HEK293 (cell line): ENCODE results near the gene DDX43.

Experiments
- CTCF ChIA-PET: fragments of 350-600 bp; formaldehyde crosslinking; extraction: SDS; loops from one replicate; lab custom pipeline; 2021; ENCODE audit warnings: antibody characterized with exemption; lab: Yijun Ruan, JAX
- POLR2A ChIA-PET: fragments of 300-600 bp; formaldehyde crosslinking; extraction: SDS; loops from one replicate; lab custom pipeline; 2020; ENCODE audit warnings: antibody characterized with exemption, inconsistent platforms; lab: Yijun Ruan, JAX
- H3K27ac ChIP-seq: fragments of 200-500 bp; sonication (Bioruptor generic); 2 replicates; pipeline ENCODE4 v1.5.1; 2014; ENCODE audit warnings: low read depth, low read length, control low read depth, inconsistent platforms; ENCODE audit errors: extremely low read depth
- H3K36me3 ChIP-seq, 2 experiments: fragments of 200-500 bp in 1 of 2; sonication (Bioruptor generic) in 1 of 2; 1 replicate in 1 of 2; 2 replicates in 1 of 2; pipeline ENCODE4 v1.5.1; 2014 to 2017; ENCODE audit warnings: inconsistent platforms in 2 of 2, low read length in 2 of 2; ENCODE audit not compliant: control insufficient read depth in 2 of 2, insufficient read depth in 1 of 2
- H3K4me1 ChIP-seq: fragments of 200-500 bp; sonication (Bioruptor generic); 2 replicates; pipeline ENCODE4 v1.5.1; 2014; ENCODE audit warnings: mild to moderate bottlenecking, low read length, inconsistent platforms; ENCODE audit not compliant: control insufficient read depth, insufficient read depth
- H3K4me3 ChIP-seq: 2 replicates; pipeline ENCODE4 v1.5.1; 2011; ENCODE audit warnings: low read depth, mild to moderate bottlenecking, control low read depth, low read length, moderate library complexity
- H3K9me3 ChIP-seq: fragments of 200-500 bp; sonication (Bioruptor generic); 2 replicates; pipeline ENCODE4 v1.5.1; 2014; ENCODE audit warnings: low read depth, low read length, inconsistent platforms; ENCODE audit not compliant: control insufficient read depth, insufficient read depth
- MEIS1 ChIP-seq: sonication (generic); formaldehyde crosslinking; IDR thresholded peaks from 2 replicates; pipeline ENCODE4 v1.8.1; 2022; ENCODE audit warnings: missing genetic modification reagents, mild to moderate bottlenecking, borderline replicate concordance
- REST ChIP-seq: fragments of 450-650 bp; formaldehyde crosslinking; IDR thresholded peaks from 2 replicates; pipeline ENCODE4 v1.5.1; 2016; ENCODE audit warnings: missing biosample characterization, missing genetic modification characterization
- SP7 ChIP-seq: fragments of 450-650 bp; formaldehyde crosslinking; IDR thresholded peaks from 2 replicates; pipeline ENCODE4 v1.5.1; 2016; ENCODE audit warnings: missing biosample characterization, missing genetic modification characterization
- TCF7L2 ChIP-seq: IDR thresholded peaks from 2 replicates; pipeline ENCODE4 v1.6.1; 2011; ENCODE audit warnings: low read depth, mild to moderate bottlenecking, inconsistent platforms, low read length, moderate library complexity, borderline replicate concordance
- ZNF157 ChIP-seq: fragments of 450-650 bp; formaldehyde crosslinking; IDR thresholded peaks from 2 replicates; pipeline ENCODE4 v1.5.1; 2016; ENCODE audit warnings: missing biosample characterization, missing genetic modification characterization
- ZNF280C ChIP-seq: fragments of 450-650 bp; formaldehyde crosslinking; IDR thresholded peaks from 2 replicates; pipeline ENCODE4 v1.5.1; 2016; ENCODE audit warnings: missing biosample characterization, missing genetic modification characterization
- ZNF433 ChIP-seq: fragments of 450-650 bp; formaldehyde crosslinking; IDR thresholded peaks from 2 replicates; pipeline ENCODE4 v1.5.1; 2016; ENCODE audit warnings: missing biosample characterization, missing genetic modification characterization, low read depth
- ZNF510 ChIP-seq: fragments of 450-650 bp; formaldehyde crosslinking; IDR thresholded peaks from 2 replicates; pipeline ENCODE4 v1.5.1; 2018; ENCODE audit warnings: mild to moderate bottlenecking, missing genetic modification characterization, missing biosample characterization; ENCODE audit not compliant: insufficient replicate concordance
- ZNF513 ChIP-seq: fragments of 450-650 bp; IDR thresholded peaks from 2 replicates; pipeline ENCODE4 v1.5.1; 2018; ENCODE audit warnings: missing biosample characterization, missing genetic modification characterization
- ZNF561 ChIP-seq: fragments of 450-650 bp; IDR thresholded peaks from 2 replicates; pipeline ENCODE4 v1.5.1; 2018; ENCODE audit warnings: missing biosample characterization, missing genetic modification characterization, borderline replicate concordance
- ZNF626 ChIP-seq: fragments of 450-650 bp; sonication (Bioruptor Pico); formaldehyde crosslinking; IDR thresholded peaks from 2 replicates; pipeline ENCODE4 v1.5.1; 2018; ENCODE audit warnings: missing biosample characterization, missing genetic modification characterization, inconsistent platforms

Gene DDX43

GRCh38 chr6:73367761-73368355, 26.8 kb upstream of the DDX43 start:
- H3K27ac ChIP-seq: no peak overlapping the region
- ChIA-PET POLR2A (no interaction called here), CTCF (no interaction called here)
- no peak overlapping the region for H3K4me3 ChIP-seq
- no peak for TF ChIP-seq ZNF510 (tag by site-specific recombination)
- TF ChIP-seq TCF7L2: 0 out of 2 replicates have a peak, but pooled peaks have one; percentile 28
- H3K4me1 ChIP-seq: no peaks in the 10 kb centered on the region
- no peaks in the 10 kb centered on the region for H3K36me3 ChIP-seq
- H3K9me3 ChIP-seq: no peaks in the 10 kb centered on the region

GRCh38 chr6:73368675-73369074, 26.0 kb upstream of the DDX43 start:
- Histone ChIP-seq H3K36me3 (no peaks in the 10 kb centered on the region), H3K4me1 (no peaks in the 10 kb centered on the region)
- POLR2A ChIA-PET: no interaction called here
- TF ChIP-seq REST (peak; percentile 57; the same call in 1 of the 2 replicates), SP7 (no peak)
- TF ChIP-seq, all 188 proteins: peak for 1
- no peak overlapping the region for H3K27ac ChIP-seq
- H3K9me3 ChIP-seq: no peaks in the 10 kb centered on the region
- no peak overlapping the region for H3K4me3 ChIP-seq
- CTCF ChIA-PET: no interaction called here

GRCh38 chr6:73369157-73369556, 25.5 kb upstream of the DDX43 start:
- H3K4me1 ChIP-seq: no peaks in the 10 kb centered on the region
- no peak overlapping the region for H3K27ac ChIP-seq
- ChIA-PET CTCF (no interaction called here), POLR2A (no interaction called here)
- no peak for TF ChIP-seq ZNF280C (tag by site-specific recombination)
- no peak for TF ChIP-seq ZNF157 (tag by site-specific recombination)
- no peak for TF ChIP-seq REST
- TF ChIP-seq ZNF626 (tag by site-specific recombination): no peak
- no peak for TF ChIP-seq ZNF513
- TF ChIP-seq ZNF561 (tag by site-specific recombination): no peak
- TF ChIP-seq MEIS1 (CRISPR knock-in tag): no peak
- TF ChIP-seq ZNF433: no peak
- no peak overlapping the region for H3K4me3 ChIP-seq
- no peaks in the 10 kb centered on the region for H3K36me3 ChIP-seq
- no peaks in the 10 kb centered on the region for H3K9me3 ChIP-seq
